NK-92 treated with Interleukin-12 subunit alpha and Interleukin-12 subunit beta, amount 100 ng/mL, for 24 hours (cell line): ENCODE results near the gene SLCO1C1.
"Not testable (repeated sequence)": the region's sequence is repeated elsewhere in the genome, so short reads cannot be mapped to it uniquely, and the experiment has no call there.

Source experiments
- DNase-seq: peaks from one replicate; lab custom pipeline; 2025; lab: John Stamatoyannopoulos, UW

Gene SLCO1C1, protein sequence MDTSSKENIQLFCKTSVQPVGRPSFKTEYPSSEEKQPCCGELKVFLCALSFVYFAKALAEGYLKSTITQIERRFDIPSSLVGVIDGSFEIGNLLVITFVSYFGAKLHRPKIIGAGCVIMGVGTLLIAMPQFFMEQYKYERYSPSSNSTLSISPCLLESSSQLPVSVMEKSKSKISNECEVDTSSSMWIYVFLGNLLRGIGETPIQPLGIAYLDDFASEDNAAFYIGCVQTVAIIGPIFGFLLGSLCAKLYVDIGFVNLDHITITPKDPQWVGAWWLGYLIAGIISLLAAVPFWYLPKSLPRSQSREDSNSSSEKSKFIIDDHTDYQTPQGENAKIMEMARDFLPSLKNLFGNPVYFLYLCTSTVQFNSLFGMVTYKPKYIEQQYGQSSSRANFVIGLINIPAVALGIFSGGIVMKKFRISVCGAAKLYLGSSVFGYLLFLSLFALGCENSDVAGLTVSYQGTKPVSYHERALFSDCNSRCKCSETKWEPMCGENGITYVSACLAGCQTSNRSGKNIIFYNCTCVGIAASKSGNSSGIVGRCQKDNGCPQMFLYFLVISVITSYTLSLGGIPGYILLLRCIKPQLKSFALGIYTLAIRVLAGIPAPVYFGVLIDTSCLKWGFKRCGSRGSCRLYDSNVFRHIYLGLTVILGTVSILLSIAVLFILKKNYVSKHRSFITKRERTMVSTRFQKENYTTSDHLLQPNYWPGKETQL

DNA sequence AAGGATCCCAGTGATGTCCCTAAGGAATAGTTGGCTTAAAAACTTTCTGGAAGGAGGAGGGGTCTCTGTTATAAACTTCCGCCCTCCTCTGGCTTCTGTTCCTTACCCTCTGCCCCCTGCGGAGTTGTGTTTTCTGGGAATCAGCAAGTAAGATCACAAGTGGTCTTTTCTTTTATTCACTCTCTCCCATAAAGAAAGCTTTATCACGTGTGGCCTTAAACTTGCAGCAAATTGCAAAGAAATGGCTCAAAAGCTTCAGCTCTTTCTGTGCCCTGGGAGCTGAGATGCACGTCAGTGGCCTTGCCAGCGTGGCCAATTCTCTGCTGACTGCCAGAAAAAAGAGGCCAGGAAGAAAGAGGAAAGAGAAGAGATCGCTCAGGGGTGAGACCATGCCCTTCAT, at the start of gene SLCO1C1:
TSS of gene SLCO1C1 (plus strand) at position 101 of the 400 bp plus-strand sequence. CDS start 4,245 bp downstream, outside the sequence.
- DNase-seq: no peak

DNA sequence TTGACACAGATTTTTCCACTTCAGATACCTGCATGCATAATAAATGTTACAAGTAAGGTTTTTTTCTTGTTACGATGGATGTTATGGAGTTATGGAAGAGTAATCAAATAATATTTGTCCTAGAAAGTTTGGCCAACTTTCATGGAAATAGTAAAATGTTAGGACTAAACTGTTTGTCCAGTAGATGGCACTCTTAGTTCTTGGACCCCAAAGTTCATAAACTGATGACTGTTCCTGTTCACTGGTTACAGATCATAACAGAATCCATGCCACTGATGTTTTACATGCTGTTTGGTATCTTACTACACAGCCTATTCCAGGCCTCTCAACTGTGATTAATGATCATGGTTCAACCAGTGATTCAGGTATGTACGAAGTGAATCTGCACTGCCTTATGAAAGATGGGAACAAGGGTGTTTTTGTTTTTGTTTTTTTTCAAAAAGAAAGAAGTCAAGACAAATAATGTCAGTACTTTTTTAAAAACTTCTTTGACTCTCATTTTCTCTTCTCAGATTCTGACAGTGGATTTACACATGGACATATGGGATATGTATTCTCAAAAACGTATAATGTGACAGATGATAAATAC, 48.8 kb upstream of the SLCO1C1 start:
- no peak for DNase-seq

DNA sequence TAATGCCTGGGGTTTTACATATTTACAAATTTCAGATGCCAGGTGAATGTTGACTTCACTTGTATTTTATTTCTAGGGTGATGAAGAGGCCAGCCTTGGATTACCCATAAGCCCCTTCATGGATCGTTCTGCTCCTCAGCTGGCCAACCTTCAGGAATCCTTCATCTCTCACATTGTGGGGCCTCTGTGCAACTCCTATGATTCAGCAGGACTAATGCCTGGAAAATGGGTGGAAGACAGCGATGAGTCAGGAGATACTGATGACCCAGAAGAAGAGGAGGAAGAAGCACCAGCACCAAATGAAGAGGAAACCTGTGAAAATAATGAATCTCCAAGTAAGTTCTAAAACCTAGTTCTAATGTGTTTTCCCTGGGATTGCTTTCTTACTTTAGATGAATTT, 41.3 kb upstream of the SLCO1C1 start:
- no peak for DNase-seq

DNA sequence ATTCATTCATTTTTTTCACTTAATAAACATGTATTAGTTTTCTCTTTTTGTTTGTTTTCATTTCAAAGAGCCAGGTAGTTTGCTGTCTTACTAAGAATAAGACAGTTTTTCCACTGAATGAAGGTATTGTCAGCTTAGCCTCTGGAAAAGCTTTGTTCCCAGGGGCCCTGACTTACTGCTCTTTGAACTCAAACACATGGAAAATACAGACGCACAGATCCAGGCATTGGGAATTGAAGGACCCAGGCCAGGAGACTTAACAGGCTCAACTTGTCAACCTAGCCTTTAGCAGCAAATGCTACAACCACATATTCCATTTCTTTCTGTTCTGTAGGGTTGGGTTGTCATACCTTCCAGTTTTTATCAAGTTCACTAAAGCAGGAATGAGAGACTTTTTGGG, 38.5 kb upstream of the SLCO1C1 start:
- no peak for DNase-seq

DNA sequence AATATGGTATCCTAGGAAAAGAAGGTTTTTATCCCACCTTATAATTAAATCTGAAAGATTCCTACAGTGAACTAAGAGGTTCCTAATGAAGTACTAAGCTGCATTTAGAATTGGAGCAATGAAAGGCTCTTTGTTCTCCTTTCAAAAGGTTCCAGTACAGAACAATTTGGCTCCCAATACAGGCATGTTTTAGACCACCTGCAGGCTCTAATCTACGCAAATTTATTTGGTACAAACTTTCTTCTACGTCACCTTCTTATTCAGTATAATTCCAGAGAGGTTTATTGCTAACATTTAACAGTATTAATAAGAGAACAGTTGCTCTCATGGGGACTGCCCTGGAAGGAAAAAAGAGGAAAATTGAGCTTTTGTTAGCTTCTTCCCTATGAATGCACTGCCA, 37.6 kb upstream of the SLCO1C1 start:
- no peak for DNase-seq

DNA sequence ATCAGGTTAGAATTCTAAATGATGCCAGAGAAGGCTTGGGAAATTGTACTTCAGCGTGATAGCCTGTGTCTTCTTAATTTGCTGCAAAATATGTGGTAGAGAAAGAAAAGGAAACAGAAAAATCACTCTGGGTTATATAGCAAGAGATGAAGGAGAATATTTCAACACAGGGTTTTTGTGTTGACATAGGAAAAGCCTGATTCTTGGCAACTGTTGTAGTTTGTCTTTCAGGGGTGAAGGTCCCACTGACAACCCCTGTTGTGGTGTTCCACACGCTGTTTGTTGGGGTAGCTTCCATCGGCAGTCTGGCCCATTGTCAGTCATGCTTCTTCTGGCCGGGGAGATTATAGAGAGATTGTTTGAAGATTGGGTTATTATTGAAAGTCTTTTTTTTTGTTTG, 13.8 kb upstream of the SLCO1C1 start:
- no peak for DNase-seq

DNA sequence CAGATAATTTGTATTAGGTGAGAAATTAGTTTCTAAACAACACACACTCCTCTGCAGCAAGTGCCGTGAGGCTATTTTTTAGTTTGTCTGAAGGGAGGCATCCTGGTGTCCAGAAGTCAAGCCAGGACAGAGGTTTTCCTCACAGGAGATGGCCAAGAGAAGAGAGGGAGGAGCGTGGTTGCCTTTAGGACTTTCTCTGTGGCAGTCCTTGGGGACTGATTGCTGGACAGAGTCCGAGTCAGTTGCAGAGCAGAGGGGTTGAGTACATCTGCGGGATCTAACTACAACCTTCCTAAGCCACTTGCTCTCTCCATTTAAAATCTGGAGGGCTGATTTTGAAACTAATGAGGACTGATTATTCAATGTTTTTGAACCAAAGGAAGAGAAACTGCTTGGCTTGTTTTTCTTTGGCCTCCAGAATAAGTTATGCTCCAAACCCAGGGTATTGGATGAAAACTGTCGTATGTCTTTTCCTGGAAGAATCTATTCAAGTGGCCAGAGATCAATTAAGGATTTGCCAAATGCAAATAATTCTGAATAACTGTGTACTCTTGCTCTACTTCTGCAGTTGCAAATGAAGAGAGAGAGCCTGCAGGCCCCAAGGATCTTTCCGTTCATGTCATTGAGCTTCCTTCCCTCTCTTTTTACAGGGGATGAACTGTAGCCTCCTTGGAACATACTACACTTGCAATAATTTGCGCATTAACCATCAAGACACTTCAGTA, 1.2 kb downstream of the SLCO1C1 start:
- no peak for DNase-seq

DNA sequence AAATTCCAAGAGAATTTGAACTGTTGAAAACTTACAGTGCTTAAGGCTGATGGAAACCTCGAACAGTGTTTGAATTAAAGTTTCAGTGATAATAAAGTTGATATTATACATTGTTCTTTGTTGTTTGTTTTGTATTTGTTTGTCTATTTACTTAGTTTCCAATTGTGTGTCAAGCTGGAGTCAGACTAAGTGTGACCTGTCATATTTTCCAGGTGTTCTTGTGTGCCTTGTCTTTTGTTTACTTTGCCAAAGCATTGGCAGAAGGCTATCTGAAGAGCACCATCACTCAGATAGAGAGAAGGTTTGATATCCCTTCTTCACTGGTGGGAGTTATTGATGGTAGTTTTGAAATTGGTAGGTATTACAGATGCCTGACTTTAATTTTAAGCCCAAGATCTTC, 6.0 kb downstream of the SLCO1C1 start:
- no peak for DNase-seq

DNA sequence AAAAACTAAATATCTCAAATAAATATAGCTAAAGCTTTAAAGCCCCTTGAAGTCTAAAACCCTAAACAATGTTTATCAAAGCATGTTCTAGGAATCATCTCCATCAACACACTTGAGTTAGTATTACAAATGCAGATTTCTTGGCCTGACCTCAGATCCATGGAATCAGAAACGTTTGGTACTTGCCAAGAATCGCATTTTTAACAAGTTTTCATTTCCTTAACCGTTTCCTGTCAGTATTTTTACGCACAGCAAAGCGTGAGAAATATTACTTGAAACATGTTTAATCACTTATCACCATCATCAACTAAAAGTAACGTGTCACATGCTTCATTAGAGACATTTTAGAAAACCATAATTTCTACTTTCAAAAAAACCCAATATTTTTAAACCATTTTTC, 9.7 kb downstream of the SLCO1C1 start:
- no peak for DNase-seq

DNA sequence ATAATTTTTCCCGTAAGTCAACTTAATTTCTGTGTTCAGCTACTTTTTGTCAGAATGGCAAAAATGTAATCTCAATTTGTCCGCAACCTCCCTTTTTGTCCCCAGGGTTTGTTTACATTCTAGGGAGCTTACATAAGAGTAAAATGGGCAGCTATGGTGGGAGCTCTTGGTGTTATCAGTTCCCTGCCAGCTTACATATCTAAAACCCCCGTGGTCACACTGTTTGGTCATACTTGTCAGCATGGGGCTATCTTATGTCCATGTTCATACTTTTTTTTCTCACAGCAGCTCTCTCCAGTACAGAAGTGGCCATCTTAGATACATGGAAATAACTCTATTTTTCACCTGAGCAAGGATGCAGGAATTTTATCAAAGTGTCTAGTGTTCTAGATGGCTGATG, 16.7 kb downstream of the SLCO1C1 start:
- no peak for DNase-seq

DNA sequence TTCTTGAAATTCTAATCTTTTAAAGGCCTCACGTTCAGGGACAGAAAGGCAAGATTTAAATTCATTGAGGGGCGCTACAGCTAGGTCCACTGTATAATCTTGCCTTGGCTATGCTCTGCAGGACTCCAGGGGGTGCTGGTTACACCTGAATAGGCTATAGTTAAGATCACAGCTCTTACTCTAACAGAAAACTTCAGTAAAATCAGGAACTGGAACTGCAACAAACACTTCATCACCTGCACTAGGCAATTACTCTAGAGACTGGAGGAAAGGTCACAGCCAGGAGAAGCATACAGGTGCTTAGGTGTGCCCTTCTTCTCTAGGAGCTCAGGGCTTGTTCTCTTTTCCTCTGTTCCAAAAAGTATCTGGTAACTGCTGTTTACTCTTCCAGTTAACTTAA, 20.9 kb downstream of the SLCO1C1 start:
- no peak for DNase-seq

DNA sequence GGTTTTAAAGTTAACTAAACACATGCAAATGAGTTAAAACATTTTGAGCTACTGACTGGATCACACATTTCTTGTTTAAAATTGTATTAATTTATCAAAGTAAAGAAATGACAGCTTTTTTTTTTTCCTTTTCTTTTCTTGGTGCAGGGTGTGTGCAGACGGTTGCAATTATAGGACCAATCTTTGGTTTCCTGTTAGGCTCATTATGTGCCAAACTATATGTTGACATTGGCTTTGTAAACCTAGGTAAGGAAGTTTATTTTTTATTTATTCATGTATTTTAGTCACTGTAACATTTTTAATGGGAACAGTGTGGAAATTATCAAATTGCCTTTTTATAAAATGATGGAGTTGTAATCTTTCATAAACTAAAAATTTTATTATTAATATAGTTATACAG, 21.9 kb downstream of the SLCO1C1 start:
- no peak for DNase-seq

DNA sequence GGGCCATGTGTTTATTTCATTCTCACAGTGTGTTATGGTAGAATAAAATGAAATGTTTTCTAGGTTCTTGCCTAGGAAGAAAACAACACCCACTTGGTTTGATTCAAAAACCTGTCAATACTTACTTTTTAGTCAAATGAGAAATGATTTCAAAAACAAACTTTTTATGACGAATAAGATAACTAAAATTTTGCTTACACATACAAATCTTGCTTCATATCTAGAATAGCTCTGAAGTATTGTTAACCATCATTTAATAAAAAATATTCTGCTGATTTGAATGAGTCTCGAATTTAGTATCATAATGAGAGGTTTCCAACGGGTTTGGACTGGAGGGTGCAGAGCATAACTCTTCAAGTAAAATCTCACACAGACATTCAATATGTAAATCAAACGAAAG, 23.2 kb downstream of the SLCO1C1 start:
- DNase-seq: no peak

DNA sequence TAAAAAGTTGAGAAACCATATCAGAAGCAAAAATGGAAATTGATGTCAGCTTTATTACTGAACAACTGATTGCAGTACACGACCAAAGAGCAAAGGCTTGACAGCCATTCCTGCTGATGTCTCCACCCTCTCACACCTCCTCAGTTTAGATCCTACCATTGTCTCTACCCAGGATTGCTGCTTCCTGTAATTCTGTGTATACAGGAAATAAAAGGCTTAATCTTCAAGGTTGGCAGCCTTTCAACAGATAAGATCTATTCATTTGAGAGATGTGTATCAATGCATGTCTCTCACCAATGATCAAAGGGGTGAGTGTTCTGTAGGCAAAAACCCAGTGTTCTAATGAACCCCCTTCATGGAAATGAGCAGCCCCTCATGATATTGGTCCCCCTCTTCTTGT, 27.0 kb downstream of the SLCO1C1 start:
- no peak for DNase-seq

DNA sequence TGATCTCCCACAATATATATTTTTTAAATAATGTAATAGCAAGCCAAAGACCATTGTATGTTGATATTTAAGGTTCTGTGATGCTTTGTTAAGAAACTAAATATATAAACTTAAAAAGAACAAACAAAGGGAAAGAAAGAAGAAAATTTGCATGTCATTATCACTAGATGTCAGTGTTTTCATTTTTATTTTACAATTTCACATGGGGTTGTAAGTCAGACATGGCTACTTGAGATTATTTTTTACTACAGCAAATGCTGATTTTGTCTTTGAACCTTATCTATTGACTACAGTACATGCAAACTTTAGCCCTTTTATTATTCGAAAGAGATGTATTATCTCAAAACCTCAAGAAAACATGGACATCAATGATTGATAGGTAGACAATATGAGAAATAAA, 36.1 kb downstream of the SLCO1C1 start:
- no peak for DNase-seq

DNA sequence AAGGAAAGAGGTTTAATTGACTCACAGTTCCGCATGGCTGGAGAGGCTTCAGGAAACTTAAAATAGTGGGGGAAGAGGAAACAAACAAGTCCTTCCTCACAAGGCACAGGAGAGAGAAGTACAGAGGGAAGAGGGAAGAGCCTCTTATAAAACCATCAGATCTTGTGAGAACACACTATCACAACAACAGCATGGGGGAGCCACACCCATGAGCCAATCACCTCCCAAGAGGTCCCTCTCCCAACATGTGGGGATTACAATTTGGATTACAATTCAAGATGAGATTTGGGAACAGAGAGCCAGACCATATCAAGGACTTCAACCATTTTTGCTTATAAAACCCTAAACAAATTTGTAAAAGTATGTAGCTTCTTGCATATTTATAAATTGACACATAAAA, 45.8 kb downstream of the SLCO1C1 start:
- DNase-seq: no peak

DNA sequence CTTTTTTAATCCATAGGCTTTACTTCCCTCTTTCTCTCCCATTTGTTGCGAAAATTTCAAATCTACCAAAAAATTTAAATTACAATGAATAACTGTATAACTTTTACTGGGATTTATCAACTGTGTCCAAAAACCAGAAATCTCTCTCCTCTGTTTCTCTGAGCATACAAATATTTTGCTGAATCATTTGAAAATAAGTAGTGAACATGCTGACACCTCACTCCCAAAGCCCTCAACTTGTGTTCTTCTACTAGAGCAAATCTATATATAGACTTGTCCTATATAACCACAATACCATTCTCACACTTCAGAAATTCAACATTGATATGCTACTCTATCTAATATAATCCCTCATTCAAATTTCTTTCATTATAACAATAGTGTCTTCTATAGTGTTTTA, 53.1 kb downstream of the SLCO1C1 start:
- DNase-seq: no peak

DNA sequence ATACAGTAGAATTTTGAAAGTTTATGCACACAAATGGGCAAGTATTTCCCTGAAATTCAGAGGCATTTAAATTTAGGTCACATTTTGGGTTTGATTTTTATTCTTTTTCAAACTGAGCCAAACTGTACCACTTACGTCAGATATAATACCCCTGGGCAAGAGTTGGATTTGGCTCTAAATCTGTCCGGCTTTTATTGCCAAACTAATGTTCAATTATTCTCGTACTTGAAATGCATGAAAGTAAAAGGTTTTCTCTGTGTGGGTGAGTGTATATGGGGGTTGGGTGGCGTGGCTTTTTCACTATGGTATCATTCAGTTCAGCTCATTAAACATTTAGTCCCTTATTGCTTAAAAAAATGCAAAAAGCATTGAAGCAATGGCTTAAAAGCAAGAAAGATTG, 55.9 kb downstream of the SLCO1C1 start:
- DNase-seq: no peak

DNA sequence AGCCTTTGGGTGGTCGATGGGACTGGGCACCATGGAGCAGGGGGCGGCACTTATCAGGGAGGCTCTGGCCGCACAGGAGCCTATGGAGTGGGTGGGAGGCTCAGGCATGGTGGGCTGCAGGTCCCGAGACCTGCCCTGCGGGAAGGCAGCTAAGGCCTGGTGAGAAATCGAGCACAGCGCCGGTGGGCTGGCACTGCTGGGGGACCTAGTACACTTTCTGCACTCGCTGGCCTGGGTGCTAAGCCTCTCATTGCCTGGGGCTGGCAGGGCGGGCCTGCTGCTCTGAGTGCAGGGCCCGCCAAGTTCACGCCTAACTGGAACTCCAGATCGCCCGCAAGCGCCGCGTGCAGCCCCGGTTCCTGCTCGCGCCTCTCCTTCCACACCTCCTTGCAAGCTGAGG, 82.3 kb downstream of the SLCO1C1 start:
- no peak for DNase-seq

DNA sequence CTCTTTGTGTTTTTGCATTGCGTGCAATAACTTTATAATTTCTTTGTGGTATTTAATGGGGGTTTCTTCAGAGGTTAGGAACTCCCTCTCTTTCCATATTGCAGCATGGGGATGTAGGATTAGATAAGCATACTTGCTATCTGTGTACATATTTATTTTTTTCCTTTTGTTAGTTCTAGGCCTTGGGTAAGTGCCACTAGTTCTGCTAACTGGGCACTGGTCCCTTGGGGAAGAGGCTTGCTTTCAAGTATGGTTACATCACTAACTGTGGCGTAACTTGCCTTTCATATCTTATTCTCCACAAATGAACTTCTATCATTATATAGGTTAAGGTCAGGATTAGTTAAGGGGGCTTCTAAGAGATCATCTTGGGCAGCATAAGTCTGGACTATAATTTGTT, 83.8 kb downstream of the SLCO1C1 start:
- DNase-seq: no peak

DNA sequence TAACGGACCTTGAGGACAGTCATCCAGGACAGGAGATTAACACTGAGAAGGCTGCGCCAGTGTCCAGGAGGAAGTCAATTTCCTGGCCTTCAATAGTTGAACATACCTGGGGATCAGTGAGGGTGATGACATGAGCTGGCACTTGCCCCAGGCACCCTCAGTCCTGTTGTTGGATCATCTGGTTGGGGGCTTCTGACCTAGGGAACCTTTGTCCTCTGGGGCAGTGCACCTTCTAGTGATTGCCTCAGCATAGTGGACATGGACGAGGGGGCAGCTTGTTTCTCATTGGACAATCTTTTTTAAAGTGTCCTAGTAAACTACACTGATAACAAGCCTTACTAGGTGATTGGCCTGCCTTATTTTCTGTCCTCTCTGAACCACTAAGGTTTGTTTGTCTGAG, 84.8 kb downstream of the SLCO1C1 start:
- DNase-seq: not testable (repeated sequence)

DNA sequence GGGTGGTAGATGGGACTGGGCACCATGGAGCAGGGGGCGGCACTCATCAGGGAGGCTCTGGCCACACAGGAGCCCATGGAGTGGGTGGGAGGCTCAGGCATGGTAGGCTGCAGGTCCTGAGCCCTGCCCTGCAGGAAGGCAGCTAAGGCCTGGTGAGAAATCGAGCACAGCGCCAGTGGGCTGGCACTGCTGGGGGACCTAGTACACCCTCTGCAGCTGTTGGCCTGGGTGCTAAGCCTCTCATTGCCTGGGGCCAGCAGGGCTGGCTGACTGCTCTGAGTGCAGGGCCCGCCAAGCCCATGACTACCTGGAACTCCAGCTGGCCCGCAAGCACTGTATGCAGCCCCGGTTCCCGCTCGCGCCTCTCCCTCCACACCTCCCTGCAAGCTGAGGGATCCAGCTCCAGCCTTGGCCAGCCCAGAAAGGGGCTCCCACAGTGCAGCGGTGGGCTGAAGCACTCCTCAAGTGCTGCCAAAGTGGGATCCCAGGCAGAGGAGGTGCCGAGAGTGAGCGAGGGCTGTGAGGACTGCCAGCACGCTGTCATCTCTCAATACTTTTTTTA, 88.7 kb downstream of the SLCO1C1 start:
- not testable (repeated sequence) for DNase-seq
